Smooth muscle cell (in vitro differentiated cells): ENCODE data around the gene TRIM71. TPM values are rescaled to one million over a fixed set of nuclear protein-coding genes. Genes with fewer than 3 reads are reported as not detected.

Source experiments
- DNase-seq: peaks from one replicate; lab custom pipeline; 2025; ENCODE audit not compliant: unreplicated experiment; lab: John Stamatoyannopoulos, UW
- H2AFZ ChIP-seq: fragments of 200-600 bp; sonication (generic); 2 replicates; pipeline ENCODE4 v1.6.0; 2016; ENCODE audit warnings: antibody characterized with exemption, low read depth, mild to moderate bottlenecking
- H3F3A ChIP-seq: fragments of 200-600 bp; sonication (generic); 2 replicates; pipeline ENCODE4 v1.6.0; 2017; ENCODE audit warnings: antibody characterized with exemption, low read depth
- H3K27ac ChIP-seq: fragments of 200-600 bp; sonication (generic); 2 replicates; pipeline ENCODE4 v1.5.1; 2016; ENCODE audit warnings: low read depth, mild to moderate bottlenecking
- H3K27me3 ChIP-seq: fragments of 200-600 bp; sonication (generic); 2 replicates; pipeline ENCODE4 v1.6.1; 2016; ENCODE audit warnings: low read depth, mild to moderate bottlenecking
- H3K36me3 ChIP-seq: fragments of 200-600 bp; sonication (generic); 2 replicates; pipeline ENCODE4 v1.5.1; 2016; ENCODE audit warnings: low read depth
- H3K4me1 ChIP-seq: fragments of 200-600 bp; sonication (generic); 2 replicates; pipeline ENCODE4 v1.5.1; 2016; ENCODE audit warnings: low read depth
- H3K4me2 ChIP-seq: fragments of 200-600 bp; sonication (generic); 2 replicates; pipeline ENCODE4 v1.6.0; 2016; ENCODE audit warnings: mild to moderate bottlenecking
- H3K4me3 ChIP-seq: fragments of 200-600 bp; sonication (generic); 2 replicates; pipeline ENCODE4 v1.5.1; 2016; ENCODE audit warnings: mild to moderate bottlenecking
- H3K79me2 ChIP-seq: fragments of 200-600 bp; sonication (generic); 2 replicates; pipeline ENCODE4 v1.6.0; 2016; ENCODE audit warnings: low read depth, mild to moderate bottlenecking
- H3K9ac ChIP-seq: fragments of 200-600 bp; sonication (generic); 2 replicates; pipeline ENCODE4 v1.6.0; 2016; ENCODE audit warnings: low read depth
- H3K9me3 ChIP-seq: fragments of 200-600 bp; sonication (generic); replicated peaks from 2 replicates; pipeline ENCODE4 v1.5.1; 2016; ENCODE audit warnings: low read depth
- H4K20me1 ChIP-seq: fragments of 200-600 bp; sonication (generic); 2 replicates; pipeline ENCODE4 v1.6.0; 2016; ENCODE audit warnings: low read depth
- CTCF ChIP-seq: fragments of 200-600 bp; sonication (generic); IDR thresholded peaks from 2 replicates; pipeline ENCODE4 v1.5.1; 2017; ENCODE audit warnings: borderline replicate concordance, mild to moderate bottlenecking, antibody characterized with exemption; ENCODE audit not compliant: insufficient read depth, poor library complexity, severe bottlenecking
- WGBS: methylation state at CpG from one replicate; pipeline ENCODE4 v1.1.7; 2016; ENCODE audit warnings: low lambda C conversion rate; 5-methylcytosine and 5-hydroxymethylcytosine counted together
- polyA plus RNA-seq: library from polyadenylated mRNA; unstranded; fragments of >200 nt; fragmentation: Nextera tagmentation; extraction: Ambion mirVana; gene quantifications from 2 replicates; pipeline ENCODE4 v1.2.1, GENCODE V29; 2016
- total RNA-seq: library from RNA; depleted of rRNA; stranded (reverse); fragments of >200 nt; gene quantifications from 2 replicates; pipeline ENCODE4 v1.2.3, GENCODE V29; 2014

Gene TRIM71
- total and polyA plus RNA-seq, 2 experiments from 2014 or later = 0.19 to 1.1 TPM

- Histone ChIP-seq H3K27me3 (no peaks in the 10 kb centered on the region), H3F3A (no peaks in the 10 kb centered on the region), H2AFZ (no peak overlapping the region), H3K36me3 (no peaks in the 10 kb centered on the region), H3K9me3 (no peaks in the 10 kb centered on the region), H3K4me2 (no peak overlapping the region), H4K20me1 (no peaks in the 10 kb centered on the region), H3K4me3 (no peak overlapping the region), H3K9ac (no peak overlapping the region), H3K4me1 (peaks cover 54% of the 10 kb centered on the region), H3K79me2 (peaks cover 6% of the 10 kb centered on the region), H3K27ac (no peak overlapping the region)
- DNase-seq = no peak
- 95% methylated on average over 5 of the region's 5 CpGs for WGBS
- TF ChIP-seq CTCF = no peak
Observed at GRCh38 chr3:32866533-32866932, 48.7 kb downstream of the TRIM71 start.

DNA sequence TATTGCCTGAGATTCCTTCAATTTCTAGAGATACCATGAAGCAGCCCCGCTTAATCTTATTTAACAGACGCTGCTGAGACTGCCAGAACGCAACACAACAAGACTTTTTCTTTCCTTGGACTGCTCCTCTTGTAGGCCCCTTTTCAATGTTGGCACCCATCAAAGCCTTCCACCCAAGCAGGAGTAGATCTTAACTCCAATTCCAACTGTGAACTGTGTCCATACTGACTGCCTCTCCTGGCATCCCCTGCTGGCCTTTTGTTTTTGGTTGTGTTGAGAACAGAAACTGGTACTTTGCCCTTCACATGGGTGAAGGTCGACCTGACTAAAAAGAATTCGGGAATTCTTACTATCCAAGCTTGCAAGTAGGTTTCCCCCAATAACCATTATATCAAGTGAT, 50.2 kb downstream of the TRIM71 start:
- Histone ChIP-seq H3K9ac (no peak overlapping the region), H3K4me3 (no peak overlapping the region), H3K4me2 (no peak overlapping the region), H3K36me3 (no peaks in the 10 kb centered on the region), H2AFZ (no peak overlapping the region), H3F3A (no peaks in the 10 kb centered on the region), H3K4me1 (peaks cover 67% of the 10 kb centered on the region), H3K27ac (no peak overlapping the region), H3K79me2 (peaks cover 6% of the 10 kb centered on the region), H3K9me3 (no peaks in the 10 kb centered on the region), H4K20me1 (no peaks in the 10 kb centered on the region), H3K27me3 (no peaks in the 10 kb centered on the region)
- WGBS = 63% methylated on average over 5 of the region's 5 CpGs
- no peak for DNase-seq
- TF ChIP-seq CTCF = no peak

DNA sequence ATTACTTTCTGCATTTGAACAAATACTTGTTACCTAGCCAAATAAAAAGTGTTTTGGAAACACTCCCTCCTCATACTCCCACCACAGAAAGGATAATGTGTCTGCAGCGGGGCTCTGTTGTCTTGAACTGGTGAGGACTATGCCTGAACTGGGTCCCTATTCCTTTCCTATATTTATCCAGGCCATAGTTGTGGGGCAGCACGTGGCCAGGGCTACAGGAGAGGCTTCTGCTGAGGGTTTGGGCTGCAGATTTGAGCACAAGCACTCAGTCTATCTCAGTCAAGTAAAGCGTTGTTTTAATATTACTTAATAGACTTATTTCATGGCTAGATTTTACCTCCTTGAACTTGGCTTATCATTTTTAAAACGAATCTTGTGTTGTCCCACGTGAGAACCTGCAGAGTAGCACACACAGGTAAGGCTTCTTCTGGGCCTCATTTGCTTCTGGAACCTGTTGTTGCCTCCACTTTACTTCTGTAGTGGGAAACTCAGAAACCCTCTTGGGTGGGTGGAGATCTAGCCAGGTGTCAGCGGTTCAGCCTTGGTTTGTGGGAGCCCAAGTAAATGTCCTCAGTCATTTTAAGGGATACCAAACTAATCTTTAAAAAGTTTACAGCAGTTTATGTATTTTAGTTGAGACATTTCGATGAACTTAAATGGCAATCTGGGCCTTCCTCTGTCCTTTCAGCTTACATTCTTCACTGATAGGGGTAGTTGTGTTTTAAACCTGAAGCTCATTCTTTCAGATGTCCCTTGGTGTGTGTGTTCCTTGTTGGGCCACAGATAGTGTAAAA, 51.1 kb downstream of the TRIM71 start:
- H3F3A ChIP-seq = no peaks in the 10 kb centered on the region
- H3K9ac ChIP-seq = no peak overlapping the region
- no peak for DNase-seq
- TF ChIP-seq CTCF = no peak
- H4K20me1 ChIP-seq = no peaks in the 10 kb centered on the region
- no peak overlapping the region for H2AFZ ChIP-seq
- peaks cover 6% of the 10 kb centered on the region for H3K79me2 ChIP-seq
- peaks cover 71% of the 10 kb centered on the region for H3K4me1 ChIP-seq
- H3K27ac ChIP-seq = no peak overlapping the region
- H3K9me3 ChIP-seq = no peaks in the 10 kb centered on the region
- H3K4me2 ChIP-seq = no peak overlapping the region
- 65% methylated on average over 7 of the region's 7 CpGs for WGBS
- H3K27me3 ChIP-seq = no peaks in the 10 kb centered on the region
- H3K4me3 ChIP-seq = no peak overlapping the region
- H3K36me3 ChIP-seq = no peaks in the 10 kb centered on the region
